B cell (primary cell): ENCODE data around the gene ANK2. TPM values are rescaled to one million over a fixed set of nuclear protein-coding genes. Genes with fewer than 3 reads are reported as not detected.

Experiments
- ATAC-seq: fragments of 200-7000 bp; cut with Tn5 transposase; one replicate; pipeline ENCODE4 v1.10.0; 2021; ENCODE audit warnings: low read depth, mild to moderate bottlenecking, moderate number of reproducible peaks, moderate library complexity
- CTCF ChIA-PET: fragments of 350-600 bp; sonication (Branson Sonifier 250); formaldehyde crosslinking; loops from one replicate; lab custom pipeline; 2021; ENCODE audit warnings: antibody characterized with exemption, inconsistent platforms; lab: Charles Lee
- POLR2A ChIA-PET: fragments of 350-600 bp; sonication (Branson Sonifier 250); formaldehyde crosslinking; loops from one replicate; lab custom pipeline; 2021; ENCODE audit warnings: antibody characterized with exemption; lab: Charles Lee
- DNase-seq: peaks from one replicate; pipeline ENCODE4 v3.0.0; 2013
- H2AFZ ChIP-seq: 2 replicates; pipeline ENCODE4 v1.6.1; 2012; ENCODE audit warnings: mild to moderate bottlenecking, low read depth, low read length; ENCODE audit not compliant: insufficient read depth, poor library complexity, severe bottlenecking
- H3K27ac ChIP-seq, 2 donors: 1 replicate in 1 of 2; 2 replicates in 1 of 2; pipeline ENCODE4 v1.5.1; 2012 to 2013; ENCODE audit warnings: low read length in 2 of 2, mild to moderate bottlenecking in 2 of 2, moderate library complexity in 1 of 2
- H3K27me3 ChIP-seq, 4 experiments: fragments of 200-600 bp in 1 of 4; sonication (generic) in 1 of 4; replicated peaks in 1 of 4; 1 replicate in 2 of 4; 2 replicates in 2 of 4; pipeline versions ENCODE4 v1.6.1 to v1.7.0; 2013 to 2016; ENCODE audit warnings: low read length in 3 of 4, mild to moderate bottlenecking in 2 of 4, mixed read lengths in 1 of 4, moderate library complexity in 1 of 4; ENCODE audit not compliant: insufficient read depth in 4 of 4, control insufficient read depth in 3 of 4; ENCODE audit errors: control extremely low read depth in 1 of 4
- H3K36me3 ChIP-seq, 2 experiments: replicated peaks in 1 of 2; 1 replicate in 1 of 2; 2 replicates in 1 of 2; pipeline versions ENCODE4 v1.6.1 to v1.7.1; 2013; ENCODE audit warnings: low read length in 1 of 2; ENCODE audit not compliant: insufficient read depth in 2 of 2, control insufficient read depth in 1 of 2; ENCODE audit errors: control extremely low read depth in 1 of 2, extremely low read depth in 1 of 2
- H3K4me1 ChIP-seq, 2 donors: fragments of 200-600 bp in 1 of 2; sonication (generic) in 1 of 2; 1 replicate in 1 of 2; 2 replicates in 1 of 2; pipeline versions ENCODE4 v1.5.1 to v1.6.1; 2013 to 2017; ENCODE audit warnings: low read length in 2 of 2; ENCODE audit not compliant: control insufficient read depth in 2 of 2, insufficient read depth in 2 of 2
- H3K4me2 ChIP-seq: replicated peaks from 2 replicates; pipeline ENCODE3; 2012; ENCODE audit warnings: mild to moderate bottlenecking, low read depth, low read length; ENCODE audit not compliant: poor library complexity, severe bottlenecking
- H3K4me3 ChIP-seq, 5 experiments: fragments of 200-600 bp in 1 of 5; sonication (generic) in 1 of 5; 1 replicate in 3 of 5; 2 replicates in 2 of 5; pipeline versions ENCODE4 v1.5.1 to v1.7.0; 2011 to 2016; ENCODE audit warnings: low read length in 4 of 5, mild to moderate bottlenecking in 4 of 5, low read depth in 2 of 5, control low read depth in 1 of 5, moderate library complexity in 1 of 5; ENCODE audit not compliant: insufficient read depth in 1 of 5; ENCODE audit errors: control extremely low read depth in 1 of 5, extremely low read depth in 1 of 5
- H3K79me2 ChIP-seq: fragments of 200-600 bp; sonication (generic); one replicate; pipeline ENCODE4 v1.6.0; 2016; ENCODE audit warnings: low read length; ENCODE audit not compliant: control insufficient read depth, insufficient read depth
- H3K9ac ChIP-seq: fragments of 200-600 bp; sonication (generic); 2 replicates; pipeline ENCODE4 v1.6.1; 2017; ENCODE audit warnings: mild to moderate bottlenecking, low read length, moderate library complexity
- H3K9me3 ChIP-seq, 3 donors: one replicate each; pipeline versions ENCODE4 v1.6.1 to v1.7.1; 2013; ENCODE audit warnings: low read length in 2 of 3; ENCODE audit not compliant: control insufficient read depth in 2 of 3, insufficient read depth in 1 of 3; ENCODE audit errors: control extremely low read depth in 1 of 3
- H4K20me1 ChIP-seq: 2 replicates; pipeline ENCODE4 v1.6.0; 2012; ENCODE audit warnings: mild to moderate bottlenecking, low read length; ENCODE audit not compliant: insufficient read depth, control insufficient read depth, poor library complexity, severe bottlenecking
- H3K27ac Mint-ChIP-seq: one replicate; pipeline ENCODE4 v1.8.0; 2021; ENCODE audit warnings: mixed read lengths
- H3K27me3 Mint-ChIP-seq: one replicate; pipeline ENCODE4 v1.8.0; 2021; ENCODE audit warnings: mixed read lengths
- H3K4me1 Mint-ChIP-seq: one replicate; pipeline ENCODE4 v1.8.0; 2021; ENCODE audit warnings: mixed read lengths
- H3K4me3 Mint-ChIP-seq: one replicate; pipeline ENCODE4 v1.8.0; 2021; ENCODE audit warnings: mixed read lengths
- H3K9me3 Mint-ChIP-seq: one replicate; pipeline ENCODE4 v1.8.0; 2022; ENCODE audit warnings: mixed read lengths; ENCODE audit not compliant: insufficient read depth
- EZH2 ChIP-seq: IDR thresholded peaks from 2 replicates; pipeline ENCODE4 v1.6.1; 2012; ENCODE audit warnings: borderline replicate concordance, low read depth, mild to moderate bottlenecking, moderate library complexity, low read length; ENCODE audit not compliant: insufficient read depth, poor library complexity, severe bottlenecking
- WGBS: methylation state at CpG from one replicate; pipeline ENCODE4 v1.1.5; 2013; ENCODE audit warnings: missing lambda C conversion rate; ENCODE audit not compliant: insufficient coverage; 5-methylcytosine and 5-hydroxymethylcytosine counted together
- intact Hi-C: fragments of 100-400 bp; cut with micrococcal nuclease; formaldehyde crosslinking; loops from one replicate; pipeline ENCODE4 v1.10.0; 2022
- polyA plus RNA-seq: library from polyadenylated mRNA; depleted of rRNA; stranded (reverse); fragments of >200 nt; gene quantifications from 2 replicates; pipeline ENCODE4 v1.2.3, GENCODE V29; 2012
- total RNA-seq, 2 donors: library from RNA; stranded (reverse); fragments of 120-200 nt in 1 of 2; gene quantifications; 1 replicate in 1 of 2; 2 replicates in 1 of 2; pipeline versions ENCODE4 v1.2.3 to v1.2.4, GENCODE V29; 2013 to 2022
- TF ChIP-seq, protein P1 (sequence below): fragments of 200-600 bp; IDR thresholded peaks from one replicate; pipeline ENCODE4 v1.8.0; 2022; ENCODE audit warnings: antibody characterized with exemption, mild to moderate bottlenecking

ANK2 gene
- total and polyA plus RNA-seq, 2 donors (not counting 1 experiment from before 2014, with no cell fraction given), result 0.16 to 3.6 TPM

DNA sequence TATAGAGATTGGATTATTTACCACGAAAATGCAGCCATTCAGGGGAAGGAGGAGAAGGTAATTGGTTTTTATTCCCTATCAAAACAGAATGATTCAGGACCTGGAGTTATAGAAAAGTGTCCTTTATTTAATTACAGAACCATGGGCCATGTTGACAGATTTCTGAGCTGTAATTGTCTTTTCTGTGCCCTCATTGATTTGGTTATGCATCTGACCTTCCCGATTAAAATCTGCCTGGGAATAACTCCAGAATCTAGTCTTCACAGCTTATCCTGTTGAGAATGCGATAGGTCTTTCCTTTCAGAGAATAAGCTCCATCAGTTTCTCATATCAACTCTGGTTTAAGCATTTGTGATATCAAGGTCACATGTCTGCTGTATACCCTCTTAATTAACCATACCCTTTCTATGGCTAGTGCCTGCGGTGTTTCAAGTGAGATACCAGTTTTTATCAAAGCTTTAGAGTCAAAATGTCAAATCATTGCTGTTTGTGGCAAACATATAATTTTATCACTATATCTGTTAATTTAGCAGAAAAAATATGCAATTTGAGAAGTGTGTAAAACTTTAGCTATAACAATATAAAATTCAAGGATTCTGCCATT is 37.2 kb upstream of the ANK2 start:
- peaks cover 2% of the 10 kb centered on the region for H3K9me3 Mint-ChIP-seq
- H3K4me3 Mint-ChIP-seq, result no peak overlapping the region
- Histone ChIP-seq H3K27ac (no peak overlapping the region), H4K20me1 (no peaks in the 10 kb centered on the region), H3K9me3 (no peaks in the 10 kb centered on the region), H3K9ac (no peak overlapping the region), H3K36me3 (no peaks in the 10 kb centered on the region), H2AFZ (no peak overlapping the region), H3K79me2 (no peaks in the 10 kb centered on the region), H3K4me2 (no peak overlapping the region), H3K4me1 (no peaks in the 10 kb centered on the region), H3K27me3 (no peaks in the 10 kb centered on the region), H3K4me3 (no peak overlapping the region)
- H3K27me3 Mint-ChIP-seq, result no peaks in the 10 kb centered on the region
- 89% methylated on average over 2 of the region's 4 CpGs for WGBS
- ChIA-PET POLR2A (no interaction called here), CTCF (no interaction called here)
- no peak for ATAC-seq
- intact Hi-C loops, result no loop called here
- no peaks in the 10 kb centered on the region for H3K4me1 Mint-ChIP-seq
- DNase-seq, result no peak
- H3K27ac Mint-ChIP-seq, result no peak overlapping the region
- TF ChIP-seq EZH2, result no peak
- TF ChIP-seq, protein P1, sequence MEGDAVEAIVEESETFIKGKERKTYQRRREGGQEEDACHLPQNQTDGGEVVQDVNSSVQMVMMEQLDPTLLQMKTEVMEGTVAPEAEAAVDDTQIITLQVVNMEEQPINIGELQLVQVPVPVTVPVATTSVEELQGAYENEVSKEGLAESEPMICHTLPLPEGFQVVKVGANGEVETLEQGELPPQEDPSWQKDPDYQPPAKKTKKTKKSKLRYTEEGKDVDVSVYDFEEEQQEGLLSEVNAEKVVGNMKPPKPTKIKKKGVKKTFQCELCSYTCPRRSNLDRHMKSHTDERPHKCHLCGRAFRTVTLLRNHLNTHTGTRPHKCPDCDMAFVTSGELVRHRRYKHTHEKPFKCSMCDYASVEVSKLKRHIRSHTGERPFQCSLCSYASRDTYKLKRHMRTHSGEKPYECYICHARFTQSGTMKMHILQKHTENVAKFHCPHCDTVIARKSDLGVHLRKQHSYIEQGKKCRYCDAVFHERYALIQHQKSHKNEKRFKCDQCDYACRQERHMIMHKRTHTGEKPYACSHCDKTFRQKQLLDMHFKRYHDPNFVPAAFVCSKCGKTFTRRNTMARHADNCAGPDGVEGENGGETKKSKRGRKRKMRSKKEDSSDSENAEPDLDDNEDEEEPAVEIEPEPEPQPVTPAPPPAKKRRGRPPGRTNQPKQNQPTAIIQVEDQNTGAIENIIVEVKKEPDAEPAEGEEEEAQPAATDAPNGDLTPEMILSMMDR, result no peak

GRCh38 chr4:113012786-113013185 is 36.7 kb upstream of the ANK2 start:
- Histone ChIP-seq H3K27me3 (no peaks in the 10 kb centered on the region), H3K4me1 (no peaks in the 10 kb centered on the region), H3K36me3 (no peaks in the 10 kb centered on the region), H3K9ac (no peak overlapping the region), H3K4me3 (no peak overlapping the region), H4K20me1 (no peaks in the 10 kb centered on the region), H3K9me3 (no peaks in the 10 kb centered on the region), H2AFZ (no peak overlapping the region), H3K27ac (no peak overlapping the region), H3K4me2 (no peak overlapping the region), H3K79me2 (no peaks in the 10 kb centered on the region)
- Mint-ChIP-seq H3K4me3 (no peak overlapping the region), H3K27ac (no peak overlapping the region), H3K9me3 (peaks cover 2% of the 10 kb centered on the region), H3K4me1 (no peaks in the 10 kb centered on the region), H3K27me3 (no peaks in the 10 kb centered on the region)
- 86% methylated on average over 1 of the region's 4 CpGs for WGBS
- DNase-seq (no peak), ATAC-seq (no peak)
- intact Hi-C loops, result no loop called here
- TF ChIP-seq, protein P1, result no peak
- no peak for TF ChIP-seq EZH2
- ChIA-PET CTCF (no interaction called here), POLR2A (no interaction called here)
